ELF-1 (cell line): Measurements from ENCODE around the gene MANBA.
"Not testable (repeated sequence)": the region's sequence is repeated elsewhere in the genome, so short reads cannot be mapped to it uniquely, and the experiment has no call there.

Experiments used
- DNase-seq: peaks from one replicate; pipeline ENCODE4 v3.0.0-alpha.2; 2016; ENCODE audit warnings: low read depth, low spot score

MANBA gene

GRCh38 chr4:102761906-102762305 lies 1.1 kb upstream of the MANBA start:
- no peak for DNase-seq

- DNase-seq, result no peak
Measured at GRCh38 chr4:102761296-102761701, 531 bp upstream of the MANBA start.

GRCh38 chr4:102759831-102760644 lies 730 bp downstream of the MANBA start:
- DNase-seq, result no peak

- no peak for DNase-seq
Measured at GRCh38 chr4:102758241-102759160, 2.3 kb downstream of the MANBA start.

GRCh38 chr4:102757681-102758080 lies 3.1 kb downstream of the MANBA start:
- peak; percentile 53 for DNase-seq

GRCh38 chr4:102754044-102754443 lies 6.7 kb downstream of the MANBA start:
- DNase-seq, result no peak

GRCh38 chr4:102751941-102752340 lies 8.8 kb downstream of the MANBA start:
- DNase-seq, result no peak

- not testable (repeated sequence) for DNase-seq
Measured at GRCh38 chr4:102743352-102743751, 17.4 kb downstream of the MANBA start.

- DNase-seq, result not testable (repeated sequence)
Measured at GRCh38 chr4:102738802-102739201, 22.0 kb downstream of the MANBA start.

- peak; percentile 88 for DNase-seq
Measured at GRCh38 chr4:102736636-102737549, 23.9 kb downstream of the MANBA start.

GRCh38 chr4:102735582-102735981 lies 25.2 kb downstream of the MANBA start:
- DNase-seq, result no peak

GRCh38 chr4:102734591-102735385 lies 26.0 kb downstream of the MANBA start:
- no peak for DNase-seq

GRCh38 chr4:102734116-102734515 lies 26.7 kb downstream of the MANBA start:
- DNase-seq, result no peak

GRCh38 chr4:102733084-102733483 lies 27.7 kb downstream of the MANBA start:
- DNase-seq, result no peak

- DNase-seq, result no peak
Measured at GRCh38 chr4:102732678-102733077, 28.1 kb downstream of the MANBA start.

GRCh38 chr4:102730968-102731533 lies 29.7 kb downstream of the MANBA start:
- peak; percentile 34 for DNase-seq

- DNase-seq, result not testable (repeated sequence)
Measured at GRCh38 chr4:102729486-102729885, 31.3 kb downstream of the MANBA start.

GRCh38 chr4:102726919-102727318 lies 33.8 kb downstream of the MANBA start:
- not testable (repeated sequence) for DNase-seq

- DNase-seq, result no peak
Measured at GRCh38 chr4:102726068-102726467, 34.7 kb downstream of the MANBA start.

- DNase-seq, result no peak
Measured at GRCh38 chr4:102725229-102725628, 35.5 kb downstream of the MANBA start.
